OCI-LY1 (cell line): ENCODE results near the gene NFIA.

Experiments
- H2AFZ ChIP-seq: fragments of 200-600 bp; sonication (generic), shearing (Covaris generic); 2 replicates; pipeline ENCODE4 v1.6.0; 2014; ENCODE audit warnings: antibody characterized with exemption, mild to moderate bottlenecking, low read length
- H3F3A ChIP-seq: fragments of 200-600 bp; sonication (generic), shearing (Covaris generic); 2 replicates; pipeline ENCODE4 v1.6.0; 2014; ENCODE audit warnings: mild to moderate bottlenecking, antibody characterized with exemption, low read length, moderate library complexity; ENCODE audit not compliant: insufficient read depth
- H3K27ac ChIP-seq: fragments of 200-600 bp; sonication (generic); 2 replicates; pipeline ENCODE4 v1.5.1; 2014; ENCODE audit warnings: low read length, mixed run types, mild to moderate bottlenecking, low read depth; ENCODE audit not compliant: poor library complexity, severe bottlenecking
- H3K27me3 ChIP-seq: fragments of 200-600 bp; sonication (generic); 2 replicates; pipeline ENCODE4 v1.6.0; 2014; ENCODE audit warnings: antibody characterized with exemption, mild to moderate bottlenecking, low read length, moderate library complexity; ENCODE audit not compliant: insufficient read depth
- H3K36me3 ChIP-seq: fragments of 200-600 bp; sonication (generic); 2 replicates; pipeline ENCODE4 v1.6.1; 2014; ENCODE audit warnings: mild to moderate bottlenecking, antibody characterized with exemption, low read length, moderate library complexity, mixed read lengths; ENCODE audit not compliant: insufficient read depth
- H3K4me1 ChIP-seq: fragments of 200-600 bp; sonication (generic); 2 replicates; pipeline ENCODE4 v1.5.1; 2014; ENCODE audit warnings: mild to moderate bottlenecking, low read length, moderate library complexity; ENCODE audit not compliant: insufficient read depth, severe bottlenecking
- H3K4me2 ChIP-seq: fragments of 200-600 bp; sonication (generic), shearing (Covaris generic); 2 replicates; pipeline ENCODE4 v1.6.1; 2014; ENCODE audit warnings: low read length
- H3K4me3 ChIP-seq: fragments of 200-600 bp; sonication (generic); 2 replicates; pipeline ENCODE4 v1.5.1; 2014; ENCODE audit warnings: low read length, low read depth, mild to moderate bottlenecking, mixed read lengths; ENCODE audit not compliant: poor library complexity, severe bottlenecking
- H3K79me2 ChIP-seq: fragments of 200-600 bp; shearing (Covaris generic); 2 replicates; pipeline ENCODE4 v1.6.1; 2016; ENCODE audit warnings: mixed run types, low read length, mixed read lengths; ENCODE audit not compliant: insufficient read depth
- H3K9ac ChIP-seq: fragments of 200-600 bp; sonication (generic), shearing (Covaris generic); 2 replicates; pipeline ENCODE4 v1.6.1; 2014; ENCODE audit warnings: mild to moderate bottlenecking, low read length, mixed read lengths
- H3K9me2 ChIP-seq: fragments of 200-600 bp; sonication (generic), shearing (Covaris generic); 2 replicates; pipeline ENCODE4 v1.6.1; 2014; ENCODE audit warnings: low read depth, mild to moderate bottlenecking, low read length, mixed read lengths
- H3K9me3 ChIP-seq: fragments of 200-600 bp; shearing (Covaris generic); 2 replicates; pipeline ENCODE4 v1.6.1; 2014; ENCODE audit warnings: low read length, mixed read lengths
- H4K20me1 ChIP-seq: fragments of 200-600 bp; sonication (generic), shearing (Covaris generic); 2 replicates; pipeline ENCODE4 v1.6.0; 2016; ENCODE audit warnings: mild to moderate bottlenecking, low read length; ENCODE audit not compliant: insufficient read depth
- EZH2 ChIP-seq: fragments of 200-600 bp; sonication (generic), shearing (Covaris generic); IDR thresholded peaks from 2 replicates; pipeline ENCODE4 v1.8.0; 2017; ENCODE audit warnings: borderline replicate concordance, mixed run types, mild to moderate bottlenecking, antibody characterized with exemption, low read length, moderate library complexity, mixed read lengths
- TF ChIP-seq, protein P1 (sequence below): fragments of 200-600 bp; sonication (generic), shearing (Covaris generic); IDR thresholded peaks from 2 replicates; pipeline ENCODE4 v1.5.1; 2017; ENCODE audit warnings: mild to moderate bottlenecking, antibody characterized with exemption, low read length, moderate library complexity, mixed read lengths

Gene NFIA

DNA sequence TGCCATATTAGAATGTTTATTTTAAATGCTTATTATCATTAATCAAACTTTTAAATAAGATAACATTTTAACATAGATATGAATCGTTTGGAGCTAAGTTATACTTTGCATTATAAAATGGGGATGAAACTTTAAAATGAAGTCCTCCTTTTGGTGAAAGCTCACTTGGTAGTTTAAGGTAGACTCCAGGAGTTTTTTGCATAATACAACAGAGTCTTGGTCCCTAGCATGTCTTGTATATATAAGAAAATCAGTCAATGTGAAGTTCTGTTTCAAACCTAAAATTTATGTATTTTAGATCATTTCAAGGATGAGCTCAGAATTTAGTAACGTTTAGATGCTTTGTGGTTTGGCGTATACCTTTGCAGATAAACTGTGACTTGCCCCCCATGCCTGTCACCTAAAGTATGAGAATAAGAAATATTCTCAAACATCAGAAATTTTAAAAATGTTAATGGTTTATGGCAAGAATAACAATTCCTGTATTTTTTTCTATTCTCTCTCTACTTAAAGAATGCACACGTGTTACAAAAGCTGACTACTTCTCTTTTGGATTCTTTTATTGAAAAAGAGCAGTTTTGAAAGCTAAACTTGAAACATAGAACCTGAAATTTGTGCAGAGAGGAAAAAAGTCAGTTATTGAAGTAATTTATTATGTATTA is 3.8 kb downstream of the NFIA start:
- Histone ChIP-seq H3K79me2 (peaks cover 59% of the 10 kb centered on the region), H3K4me1 (peaks cover 41% of the 10 kb centered on the region), H3K9ac (no peak overlapping the region), H3K36me3 (peaks cover 36% of the 10 kb centered on the region), H2AFZ (no peak overlapping the region), H3K4me3 (peak overlapping the region; percentile 97), H3K27me3 (no peaks in the 10 kb centered on the region), H3K4me2 (peak overlapping the region; percentile 70; the same call in 1 of the 2 replicates), H3K27ac (no peak overlapping the region), H4K20me1 (no peaks in the 10 kb centered on the region), H3F3A (no peaks in the 10 kb centered on the region; the same call in 1 of the 2 replicates), H3K9me3 (no peaks in the 10 kb centered on the region), H3K9me2 (no peaks in the 10 kb centered on the region)
- TF ChIP-seq, protein P1, sequence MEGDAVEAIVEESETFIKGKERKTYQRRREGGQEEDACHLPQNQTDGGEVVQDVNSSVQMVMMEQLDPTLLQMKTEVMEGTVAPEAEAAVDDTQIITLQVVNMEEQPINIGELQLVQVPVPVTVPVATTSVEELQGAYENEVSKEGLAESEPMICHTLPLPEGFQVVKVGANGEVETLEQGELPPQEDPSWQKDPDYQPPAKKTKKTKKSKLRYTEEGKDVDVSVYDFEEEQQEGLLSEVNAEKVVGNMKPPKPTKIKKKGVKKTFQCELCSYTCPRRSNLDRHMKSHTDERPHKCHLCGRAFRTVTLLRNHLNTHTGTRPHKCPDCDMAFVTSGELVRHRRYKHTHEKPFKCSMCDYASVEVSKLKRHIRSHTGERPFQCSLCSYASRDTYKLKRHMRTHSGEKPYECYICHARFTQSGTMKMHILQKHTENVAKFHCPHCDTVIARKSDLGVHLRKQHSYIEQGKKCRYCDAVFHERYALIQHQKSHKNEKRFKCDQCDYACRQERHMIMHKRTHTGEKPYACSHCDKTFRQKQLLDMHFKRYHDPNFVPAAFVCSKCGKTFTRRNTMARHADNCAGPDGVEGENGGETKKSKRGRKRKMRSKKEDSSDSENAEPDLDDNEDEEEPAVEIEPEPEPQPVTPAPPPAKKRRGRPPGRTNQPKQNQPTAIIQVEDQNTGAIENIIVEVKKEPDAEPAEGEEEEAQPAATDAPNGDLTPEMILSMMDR: no peak
- no peak for TF ChIP-seq EZH2

DNA sequence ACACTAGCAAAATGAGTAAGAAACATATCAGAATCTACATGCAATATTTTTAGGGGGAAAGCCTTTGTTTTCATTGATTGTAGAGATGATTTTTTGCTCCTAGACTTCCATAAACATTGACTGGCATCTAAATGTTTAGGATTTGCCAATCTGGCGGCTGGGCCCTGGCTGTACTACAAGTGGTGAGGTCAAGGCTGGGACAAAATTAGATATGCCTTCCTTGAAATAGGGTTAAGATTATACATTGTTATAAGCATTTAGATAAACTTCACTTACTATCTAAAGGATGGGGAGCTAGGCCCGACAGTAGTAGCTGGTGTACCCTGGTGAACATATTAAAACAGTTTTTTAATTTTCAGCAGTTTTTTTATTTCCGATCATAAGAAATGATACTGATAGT is 5.2 kb downstream of the NFIA start:
- H2AFZ ChIP-seq: no peak overlapping the region
- no peaks in the 10 kb centered on the region; the same call in 1 of the 2 replicates for H3F3A ChIP-seq
- no peak overlapping the region for H3K9ac ChIP-seq
- H3K4me2 ChIP-seq: no peak overlapping the region
- no peak overlapping the region for H3K27ac ChIP-seq
- H3K4me3 ChIP-seq: no peak overlapping the region
- no peaks in the 10 kb centered on the region for H4K20me1 ChIP-seq
- no peaks in the 10 kb centered on the region for H3K9me2 ChIP-seq
- TF ChIP-seq, protein P1: no peak
- no peak for TF ChIP-seq EZH2
- H3K4me1 ChIP-seq: peaks cover 49% of the 10 kb centered on the region
- no peaks in the 10 kb centered on the region for H3K27me3 ChIP-seq
- no peaks in the 10 kb centered on the region for H3K9me3 ChIP-seq
- peaks cover 36% of the 10 kb centered on the region for H3K36me3 ChIP-seq
- peaks cover 67% of the 10 kb centered on the region for H3K79me2 ChIP-seq

- no peaks in the 10 kb centered on the region for H3K27me3 ChIP-seq
- H4K20me1 ChIP-seq: no peaks in the 10 kb centered on the region
- peaks cover 74% of the 10 kb centered on the region for H3K79me2 ChIP-seq
- H3K9me2 ChIP-seq: no peaks in the 10 kb centered on the region
- H3F3A ChIP-seq: no peaks in the 10 kb centered on the region; the same call in 1 of the 2 replicates
- no peak overlapping the region for H3K9ac ChIP-seq
- no peaks in the 10 kb centered on the region for H3K9me3 ChIP-seq
- H3K4me2 ChIP-seq: no peak overlapping the region
- H3K4me3 ChIP-seq: no peak overlapping the region
- TF ChIP-seq, protein P1: no peak
- TF ChIP-seq EZH2: no peak
- H3K27ac ChIP-seq: no peak overlapping the region
- H3K36me3 ChIP-seq: peaks cover 36% of the 10 kb centered on the region
- no peak overlapping the region for H2AFZ ChIP-seq
- peaks cover 56% of the 10 kb centered on the region for H3K4me1 ChIP-seq
Observed at GRCh38 chr1:61088163-61088974, 6.0 kb downstream of the NFIA start.
